Astrocyte of the cerebellum (primary cell): Measurements from ENCODE around the gene EMILIN2.

Source experiments
- DNase-seq: peaks from one replicate; pipeline ENCODE4 v3.0.0-alpha.2; 2011; ENCODE audit warnings: low read depth
- H3K4me3 ChIP-seq: 2 replicates; pipeline ENCODE4 v1.5.1; 2011; ENCODE audit warnings: mild to moderate bottlenecking, low read depth, low read length, moderate library complexity
- CTCF ChIP-seq: IDR thresholded peaks from 2 replicates; pipeline ENCODE4 v1.5.1; 2012; ENCODE audit warnings: low read length, low read depth, moderate library complexity, mild to moderate bottlenecking; ENCODE audit errors: missing control alignments
- in situ Hi-C: cut with HindIII; loops from 2 replicates; pipeline ENCODE4 v1.10.0; 2017; ENCODE audit warnings: low sequenced_read_pairs

Gene EMILIN2

GRCh38 chr18:2918761-2919550 lies 72.2 kb downstream of the EMILIN2 start:
- in situ Hi-C loops = loop anchor here (5.0 to 10.0 kb wide), 2 partner anchors 76 to 92 kb away; no protein-coding TSS in a partner anchor
- no peak for DNase-seq
- H3K4me3 ChIP-seq = no peak overlapping the region
- no peak for TF ChIP-seq CTCF

- no peak overlapping the region for H3K4me3 ChIP-seq
- in situ Hi-C loops = loop anchor here (5.0 to 10.0 kb wide), 2 partner anchors 75 to 92 kb away; no protein-coding TSS in a partner anchor
- no peak for TF ChIP-seq CTCF
- no peak for DNase-seq
Observed at GRCh38 chr18:2919600-2919999, 72.8 kb downstream of the EMILIN2 start.

- no peak for DNase-seq
- TF ChIP-seq CTCF = no peak
- in situ Hi-C loops = no loop called here
- no peak overlapping the region for H3K4me3 ChIP-seq
Observed at GRCh38 chr18:2920027-2920426, 73.2 kb downstream of the EMILIN2 start.

GRCh38 chr18:2920546-2921343 lies 73.9 kb downstream of the EMILIN2 start:
- in situ Hi-C loops = no loop called here
- no peak overlapping the region for H3K4me3 ChIP-seq
- no peak for TF ChIP-seq CTCF
- DNase-seq = no peak

GRCh38 chr18:2921778-2922177 lies 75.0 kb downstream of the EMILIN2 start:
- H3K4me3 ChIP-seq = no peak overlapping the region
- in situ Hi-C loops = no loop called here

More at GRCh38 chr18:2921778-2922177, 75.0 kb downstream of the EMILIN2 start:
- no peak for DNase-seq
- no peak for TF ChIP-seq CTCF
